ENCODE results near the gene DACH1.

GRCh38 chr13:71417205-71417604, 449.8 kb downstream of the DACH1 start:
- TF ChIP-seq CTCF (IDR thresholded peaks at IDR 0.05 in 4 of 5, conservative IDR thresholded peaks at IDR 0.05 in 1 of 5) = no peak
- TF ChIP-seq POLR2A (IDR thresholded peaks at IDR 0.05) = no peak
